ENCODE results near the gene HOXD8.

DNA sequence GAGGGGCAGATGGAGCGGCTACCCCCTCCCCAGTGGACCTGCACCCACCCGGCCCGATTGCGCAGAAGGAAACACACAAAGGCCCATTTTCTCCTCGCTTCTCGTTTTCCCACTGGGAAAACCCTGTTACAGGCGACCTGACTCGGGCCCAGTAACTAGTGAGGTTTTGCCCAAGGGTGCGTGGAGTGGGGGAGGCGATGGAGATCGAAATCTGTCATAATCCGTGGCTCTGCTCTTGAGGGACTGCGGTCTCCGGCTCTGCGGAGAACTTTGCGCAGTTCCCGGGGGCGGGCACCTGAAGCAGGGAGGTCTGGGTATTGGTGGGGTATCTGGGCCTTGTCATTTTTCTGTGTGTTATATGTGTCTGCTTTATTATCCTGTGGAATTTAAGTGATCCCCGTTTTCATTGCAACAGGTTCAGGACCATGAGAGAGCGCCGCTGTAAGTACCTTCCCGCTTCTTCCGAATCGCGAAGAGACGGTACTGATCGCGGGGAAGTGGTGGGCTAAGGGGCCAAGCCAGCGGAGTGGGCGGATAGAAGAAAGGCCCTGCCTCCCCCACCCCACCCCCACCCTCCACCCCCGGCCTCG is 17.8 kb downstream of the HOXD8 start:
- TF ChIP-seq, protein P1, sequence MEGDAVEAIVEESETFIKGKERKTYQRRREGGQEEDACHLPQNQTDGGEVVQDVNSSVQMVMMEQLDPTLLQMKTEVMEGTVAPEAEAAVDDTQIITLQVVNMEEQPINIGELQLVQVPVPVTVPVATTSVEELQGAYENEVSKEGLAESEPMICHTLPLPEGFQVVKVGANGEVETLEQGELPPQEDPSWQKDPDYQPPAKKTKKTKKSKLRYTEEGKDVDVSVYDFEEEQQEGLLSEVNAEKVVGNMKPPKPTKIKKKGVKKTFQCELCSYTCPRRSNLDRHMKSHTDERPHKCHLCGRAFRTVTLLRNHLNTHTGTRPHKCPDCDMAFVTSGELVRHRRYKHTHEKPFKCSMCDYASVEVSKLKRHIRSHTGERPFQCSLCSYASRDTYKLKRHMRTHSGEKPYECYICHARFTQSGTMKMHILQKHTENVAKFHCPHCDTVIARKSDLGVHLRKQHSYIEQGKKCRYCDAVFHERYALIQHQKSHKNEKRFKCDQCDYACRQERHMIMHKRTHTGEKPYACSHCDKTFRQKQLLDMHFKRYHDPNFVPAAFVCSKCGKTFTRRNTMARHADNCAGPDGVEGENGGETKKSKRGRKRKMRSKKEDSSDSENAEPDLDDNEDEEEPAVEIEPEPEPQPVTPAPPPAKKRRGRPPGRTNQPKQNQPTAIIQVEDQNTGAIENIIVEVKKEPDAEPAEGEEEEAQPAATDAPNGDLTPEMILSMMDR (IDR thresholded peaks at IDR 0.05) = no peak
- TF ChIP-seq POLR2A (IDR thresholded peaks at IDR 0.05) = no peak
- no peak for TF ChIP-seq EP300 (IDR thresholded peaks at IDR 0.05)

All from suprapubic skin (tissue), 3 donors.